Spinal cord (tissue), 10 donors: ENCODE results near the gene CTTN. TPM values are rescaled to one million over a fixed set of nuclear protein-coding genes. Genes with fewer than 3 reads are reported as not detected.
"Not testable (repeated sequence)": the region's sequence is repeated elsewhere in the genome, so short reads cannot be mapped to it uniquely, and the experiment has no call there.

Source experiments
- DNase-seq, 6 donors: peaks; one replicate each; pipeline versions ENCODE4 v3.0.0 to v3.0.0-alpha.2; 2013 to 2015; ENCODE audit warnings: low spot score in 6 of 6, low read depth in 4 of 6
- H3K27ac ChIP-seq: one replicate; pipeline ENCODE4 v1.5.1; 2013; ENCODE audit warnings: low read depth, low read length, control low read depth
- H3K27me3 ChIP-seq: one replicate; pipeline ENCODE4 v1.6.1; 2013; ENCODE audit warnings: low read length; ENCODE audit not compliant: control insufficient read depth, insufficient read depth
- H3K36me3 ChIP-seq: one replicate; pipeline ENCODE4 v1.6.1; 2013; ENCODE audit warnings: low read length; ENCODE audit not compliant: control insufficient read depth, insufficient read depth
- H3K4me1 ChIP-seq: one replicate; pipeline ENCODE4 v1.6.1; 2013; ENCODE audit warnings: low read length; ENCODE audit not compliant: control insufficient read depth, insufficient read depth
- H3K4me3 ChIP-seq: one replicate; pipeline ENCODE4 v1.5.1; 2013; ENCODE audit warnings: low read depth, low read length, control low read depth
- H3K9me3 ChIP-seq: one replicate; pipeline ENCODE4 v1.6.1; 2013; ENCODE audit warnings: low read length; ENCODE audit not compliant: control insufficient read depth, insufficient read depth
- WGBS: methylation state at CpG from one replicate; pipeline ENCODE4 v1.1.5; 2013; ENCODE audit warnings: missing lambda C conversion rate; ENCODE audit not compliant: insufficient coverage; 5-methylcytosine and 5-hydroxymethylcytosine counted together
- polyA plus RNA-seq, 2 donors: library from polyadenylated mRNA; unstranded; fragments of 120-200 nt; gene quantifications; one replicate each; pipeline ENCODE4 v1.2.1, GENCODE V29; 2013; ENCODE audit not compliant: insufficient read length in 2 of 2
- total RNA-seq, 2 donors: library from RNA; depleted of rRNA in 1 of 2; stranded (reverse); fragments of 120-200 nt in 1 of 2; fragments of >200 nt in 1 of 2; gene quantifications; one replicate each; pipeline versions ENCODE4 v1.2.3 to v1.2.4, GENCODE V29; 2013 to 2014
- donor health status: healthy.

The CTTN gene
- total and polyA plus RNA-seq, 4 donors, result 103 to 215 (median 144) TPM

DNA sequence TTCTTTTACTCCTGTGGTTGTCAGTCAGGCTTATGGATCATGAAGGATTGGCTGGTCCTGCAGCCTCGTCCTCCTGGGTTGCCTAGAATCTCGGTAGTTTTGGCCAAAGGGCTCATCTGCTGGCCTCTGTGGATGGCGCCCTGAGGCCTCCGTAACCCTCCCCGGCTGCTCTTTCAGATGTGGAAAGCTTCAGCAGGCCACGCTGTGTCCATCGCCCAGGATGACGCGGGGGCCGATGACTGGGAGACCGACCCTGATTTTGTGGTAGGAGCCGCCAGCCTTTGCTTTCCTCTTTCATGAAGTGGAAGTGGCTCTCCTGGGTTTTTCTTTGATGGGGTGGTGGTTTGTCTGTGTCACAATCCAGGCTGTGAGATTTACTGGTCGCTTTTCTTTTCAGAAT, 8.8 kb downstream of the CTTN start:
- 93% methylated on average over 13 of the region's 13 CpGs for WGBS

DNA sequence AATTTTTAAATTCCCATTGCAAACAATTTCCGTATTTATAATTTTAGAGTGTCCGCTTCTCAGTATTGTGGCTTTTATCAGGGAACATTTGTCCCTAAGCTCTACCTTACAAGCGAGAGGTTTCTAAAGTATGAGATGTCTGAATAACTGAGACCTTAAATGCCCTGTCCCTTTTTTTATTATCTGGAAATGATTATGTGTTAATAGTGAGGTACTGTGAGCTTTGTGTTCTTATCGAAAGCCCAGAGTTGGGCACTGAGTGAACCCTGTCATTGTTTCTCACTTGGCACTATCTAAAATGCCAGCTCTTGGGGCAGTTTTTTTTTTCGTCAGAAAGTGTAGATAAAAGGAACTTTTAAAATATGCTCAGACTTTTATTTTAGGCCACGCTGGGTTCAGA, 9.5 kb downstream of the CTTN start:
- 100% methylated on average over 3 of the region's 6 CpGs for WGBS
- DNase-seq, result no peak
- H3K4me1 ChIP-seq, result no peaks in the 10 kb centered on the region
- H3K27ac ChIP-seq, result no peak overlapping the region
- no peaks in the 10 kb centered on the region for H3K9me3 ChIP-seq
- H3K36me3 ChIP-seq, result peaks cover 71% of the 10 kb centered on the region
- H3K27me3 ChIP-seq, result no peaks in the 10 kb centered on the region
- H3K4me3 ChIP-seq, result no peak overlapping the region

More for the DNA sequence above, 8.8 kb downstream of the CTTN start:
- Histone ChIP-seq H3K27ac (no peak overlapping the region), H3K27me3 (no peaks in the 10 kb centered on the region), H3K9me3 (no peaks in the 10 kb centered on the region), H3K4me3 (no peak overlapping the region), H3K36me3 (peaks cover 65% of the 10 kb centered on the region), H3K4me1 (no peaks in the 10 kb centered on the region)
- no peak for DNase-seq

DNA sequence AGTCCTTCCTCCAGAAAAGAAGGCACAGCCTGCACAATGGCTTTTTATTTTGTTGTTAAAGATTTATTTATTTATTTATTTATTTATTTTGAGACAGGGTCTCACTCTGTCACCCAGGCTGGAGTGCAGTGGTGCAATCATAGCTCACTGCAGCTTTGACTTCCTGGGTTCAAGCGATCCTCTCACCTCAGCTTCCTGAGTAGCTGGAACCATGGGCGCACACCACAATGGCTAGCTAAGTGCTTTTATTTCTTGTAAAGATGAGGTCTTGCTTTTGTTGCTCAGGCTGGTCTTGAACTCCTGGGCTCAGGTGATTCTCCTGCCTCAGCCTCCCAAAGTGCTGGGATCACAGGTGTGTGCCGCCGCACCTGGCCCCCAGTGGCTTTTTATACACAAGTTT, 10.0 kb downstream of the CTTN start:
- H3K9me3 ChIP-seq, H3K27ac ChIP-seq, H3K4me1 ChIP-seq, H3K4me3 ChIP-seq, DNase-seq, H3K27me3 ChIP-seq: not testable (repeated sequence)
- WGBS, result 88% methylated on average over 1 of the region's 4 CpGs
- H3K36me3 ChIP-seq, result peaks cover 76% of the 10 kb centered on the region

DNA sequence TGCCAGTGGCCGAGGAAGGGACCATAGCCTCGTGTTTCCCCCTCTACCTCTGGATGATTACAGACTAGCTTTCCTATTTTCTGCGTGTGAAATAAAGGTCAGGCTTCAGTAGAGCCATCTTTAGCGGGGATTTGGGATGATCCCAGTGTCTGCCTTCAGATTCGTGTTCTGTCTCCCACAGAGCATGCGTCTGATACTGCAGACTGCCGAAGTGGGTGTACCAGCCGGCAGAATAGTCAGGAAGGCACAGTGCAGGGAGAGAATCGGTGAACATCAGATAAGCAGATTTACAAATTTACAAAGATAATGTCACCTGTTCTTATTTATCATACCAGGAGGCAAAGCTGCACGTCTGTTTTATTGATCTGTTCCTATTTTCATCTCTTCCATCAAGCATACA, 11.1 kb downstream of the CTTN start:
- Histone ChIP-seq H3K27me3 (no peaks in the 10 kb centered on the region), H3K9me3 (no peaks in the 10 kb centered on the region), H3K27ac (no peak overlapping the region), H3K36me3 (peaks cover 84% of the 10 kb centered on the region), H3K4me1 (no peaks in the 10 kb centered on the region), H3K4me3 (no peak overlapping the region)
- no peak for DNase-seq
- 94% methylated on average over 9 of the region's 10 CpGs for WGBS

DNA sequence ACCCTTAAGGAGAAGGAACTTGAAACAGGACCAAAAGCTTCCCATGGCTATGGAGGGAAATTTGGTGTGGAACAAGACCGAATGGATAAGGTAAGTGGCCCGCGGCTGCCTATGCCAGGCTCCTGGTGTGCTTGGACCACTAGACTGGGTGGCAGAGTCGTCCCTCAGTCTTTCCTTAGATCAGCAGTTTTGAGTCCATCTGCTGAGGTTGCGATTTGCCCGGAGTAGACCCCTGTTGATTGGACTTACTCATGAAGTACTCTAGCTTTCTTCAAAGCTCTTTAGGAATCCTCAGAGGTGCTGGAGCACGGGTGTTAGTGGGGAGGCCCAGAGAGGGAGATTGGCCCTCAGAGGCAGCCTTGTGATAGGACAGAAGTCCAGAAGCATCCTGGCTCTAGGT, 11.5 kb downstream of the CTTN start:
- peaks cover 86% of the 10 kb centered on the region for H3K36me3 ChIP-seq
- no peaks in the 10 kb centered on the region for H3K9me3 ChIP-seq
- DNase-seq, result no peak
- no peaks in the 10 kb centered on the region for H3K27me3 ChIP-seq
- H3K4me3 ChIP-seq, result no peak overlapping the region
- H3K27ac ChIP-seq, result no peak overlapping the region
- WGBS, result 95% methylated on average over 7 of the region's 7 CpGs
- H3K4me1 ChIP-seq, result no peaks in the 10 kb centered on the region

DNA sequence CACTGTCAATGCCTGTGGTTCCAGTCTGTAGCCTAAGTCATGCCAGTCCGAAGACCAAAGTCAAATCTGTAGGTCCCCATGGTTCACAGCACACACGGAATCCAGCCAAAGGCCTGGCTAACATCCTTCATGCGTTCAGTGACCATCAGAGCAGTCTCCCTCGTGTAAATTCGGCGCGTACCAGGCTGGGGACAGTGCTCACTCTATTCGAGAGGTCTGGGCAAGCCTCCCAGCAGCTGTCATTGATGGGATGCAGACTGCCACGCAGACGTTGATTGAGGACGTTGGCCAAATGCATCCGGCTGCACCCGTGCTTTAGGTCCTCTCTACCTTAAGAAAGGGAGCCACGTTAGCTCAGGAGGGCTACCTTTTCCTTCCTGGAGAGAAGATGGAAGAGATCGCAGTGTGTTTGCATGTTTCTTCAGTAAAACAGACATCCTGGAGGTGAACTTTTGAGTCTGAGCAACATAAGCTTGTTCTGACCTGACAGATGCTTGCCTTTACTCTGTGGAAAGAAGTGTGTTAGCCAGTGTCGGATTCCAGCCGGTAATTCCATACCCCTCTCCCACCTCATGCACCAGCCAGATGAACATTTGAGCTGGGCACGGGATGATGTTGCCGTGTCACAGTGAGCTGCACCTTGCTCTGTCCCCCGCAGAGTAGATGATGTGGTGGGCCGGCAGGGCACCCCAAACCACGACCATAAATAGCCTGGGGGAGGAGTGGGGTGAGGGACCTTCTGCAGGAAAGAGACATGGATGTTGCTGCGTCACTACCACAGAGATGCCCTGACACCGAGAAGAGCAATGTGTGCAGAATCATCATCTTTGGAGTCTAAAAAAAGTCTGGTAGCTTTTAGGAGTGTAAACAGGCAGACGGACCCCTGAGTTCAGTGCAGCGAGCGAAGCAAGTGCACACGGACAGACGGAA, 12.2 kb downstream of the CTTN start:
- Histone ChIP-seq H3K36me3 (peaks cover 90% of the 10 kb centered on the region), H3K9me3 (no peaks in the 10 kb centered on the region), H3K27ac (no peak overlapping the region), H3K27me3 (no peaks in the 10 kb centered on the region), H3K4me1 (no peaks in the 10 kb centered on the region), H3K4me3 (no peak overlapping the region)
- no peak for DNase-seq
- WGBS, result 95% methylated on average over 20 of the region's 29 CpGs

DNA sequence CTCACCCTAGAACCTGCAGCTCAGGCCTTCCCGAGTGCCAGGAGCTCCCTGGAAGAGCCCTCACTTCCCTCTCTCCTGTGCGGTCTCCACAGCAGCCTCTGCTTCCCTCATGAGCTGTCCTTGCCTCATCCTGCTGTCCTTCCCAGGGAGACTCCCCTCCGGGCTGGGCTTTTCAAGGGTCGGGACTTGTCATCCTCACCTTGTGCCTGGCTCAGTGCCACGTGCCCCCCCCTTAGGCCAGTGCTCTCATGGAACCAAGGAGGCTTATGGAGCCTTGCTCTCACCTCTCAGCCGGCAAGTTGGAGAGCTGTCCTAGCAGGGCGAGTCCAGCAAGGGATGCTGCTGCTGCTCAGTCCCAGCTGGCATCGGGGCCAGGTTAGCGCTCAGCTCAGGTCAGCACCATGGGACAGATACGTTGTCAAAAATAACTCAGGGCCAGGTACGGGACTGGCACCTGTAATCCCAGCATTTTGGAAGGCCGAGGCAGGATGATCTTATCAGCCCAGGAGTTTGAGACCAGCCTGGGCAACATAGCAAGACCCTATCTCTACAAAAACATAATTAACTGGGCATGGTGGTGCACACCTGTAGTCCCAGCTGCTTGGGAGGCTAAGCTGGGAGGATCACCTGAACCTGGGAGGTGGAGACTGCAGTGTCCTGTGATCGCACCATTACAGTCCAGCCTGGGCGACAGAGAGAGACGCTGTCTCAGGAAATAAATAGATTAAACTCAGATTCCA, 13.6 kb downstream of the CTTN start:
- Histone ChIP-seq H3K36me3 (peaks cover 97% of the 10 kb centered on the region), H3K9me3 (no peaks in the 10 kb centered on the region)

DNA sequence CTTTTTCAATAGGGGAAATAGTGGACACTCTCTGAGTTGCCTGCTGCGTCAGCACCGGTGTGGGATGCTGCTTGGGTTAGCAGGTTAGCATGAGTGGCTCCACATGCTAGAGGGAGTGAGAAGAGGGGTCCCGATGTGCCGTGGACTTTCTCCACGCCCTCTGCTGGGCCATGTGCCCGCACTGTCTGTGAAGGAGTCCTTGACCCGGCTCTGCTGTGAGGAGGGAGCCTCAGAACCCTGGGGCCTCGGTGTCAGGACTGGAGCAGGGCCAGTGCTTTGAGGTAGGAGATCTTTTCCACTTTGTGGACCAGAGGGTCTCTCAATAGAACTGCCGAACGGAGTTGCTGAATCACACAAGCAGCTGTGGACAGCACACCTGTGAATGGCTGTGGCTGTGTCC, 14.8 kb downstream of the CTTN start:
- 95% methylated on average over 10 of the region's 10 CpGs for WGBS
- Histone ChIP-seq H3K27me3 (no peaks in the 10 kb centered on the region), H3K4me3 (no peak overlapping the region), H3K36me3 (peaks cover 99% of the 10 kb centered on the region), H3K9me3 (no peaks in the 10 kb centered on the region), H3K4me1 (no peaks in the 10 kb centered on the region), H3K27ac (no peak overlapping the region)
- no peak for DNase-seq

More for the DNA sequence above, 13.6 kb downstream of the CTTN start:
- no peak for DNase-seq
- H3K27me3 ChIP-seq, result no peaks in the 10 kb centered on the region
- no peak overlapping the region for H3K27ac ChIP-seq
- 97% methylated on average over 12 of the region's 15 CpGs for WGBS
- H3K4me3 ChIP-seq, result no peak overlapping the region
- no peaks in the 10 kb centered on the region for H3K4me1 ChIP-seq

DNA sequence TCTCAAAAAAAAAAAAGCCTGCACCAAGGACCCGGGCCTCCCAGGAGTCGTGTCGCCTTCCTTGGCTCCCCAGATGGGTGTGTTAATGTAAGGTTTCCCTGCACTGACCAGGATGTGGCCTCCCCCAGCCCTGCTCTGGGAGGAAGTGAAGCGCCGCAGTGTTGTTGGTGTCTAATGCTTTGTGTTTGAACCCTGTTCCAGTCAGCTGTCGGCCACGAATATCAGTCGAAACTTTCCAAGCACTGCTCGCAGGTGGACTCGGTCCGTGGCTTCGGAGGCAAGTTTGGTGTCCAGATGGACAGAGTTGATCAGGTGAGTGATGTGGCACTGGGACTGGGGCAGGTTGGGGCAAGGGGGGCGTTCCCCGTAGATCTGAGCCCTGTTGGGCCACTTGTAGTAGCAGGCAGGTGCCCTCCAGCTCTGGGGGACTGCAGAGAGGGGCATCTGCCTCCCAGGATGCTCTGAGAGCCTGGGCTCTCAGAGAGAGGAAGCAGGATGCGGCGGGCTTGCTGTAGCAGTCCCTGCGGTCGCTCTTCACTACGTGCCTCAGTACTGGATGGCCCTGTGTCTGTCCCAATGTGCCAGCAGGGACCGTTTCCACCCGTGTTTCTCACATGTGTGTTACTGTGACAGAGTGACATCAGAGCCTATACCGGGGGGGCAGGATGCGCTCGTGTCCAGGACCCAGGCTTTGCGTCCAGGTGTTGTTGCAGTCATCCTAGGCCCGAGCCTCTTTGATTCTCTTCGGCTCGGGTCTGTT, 16.2 kb downstream of the CTTN start:
- no peaks in the 10 kb centered on the region for H3K27me3 ChIP-seq
- no peak overlapping the region for H3K27ac ChIP-seq
- 92% methylated on average over 27 of the region's 28 CpGs for WGBS
- H3K4me1 ChIP-seq, result no peaks in the 10 kb centered on the region
- DNase-seq, result no peak
- no peaks in the 10 kb centered on the region for H3K9me3 ChIP-seq
- H3K4me3 ChIP-seq, result no peak overlapping the region
- peaks cover 97% of the 10 kb centered on the region for H3K36me3 ChIP-seq
